NCI-H1105 treated with DMSO at 0.1 percent for 48 hours (cell line): Measurements from ENCODE around the gene FAM120C.

Experiments used
- DNase-seq: peaks from one replicate; lab custom pipeline; 2025; lab: John Stamatoyannopoulos, UW

Gene FAM120C

GRCh38 chrX:54029529-54030143 lies 153.4 kb downstream of the FAM120C start:
- DNase-seq, result peak; percentile 88

- no peak for DNase-seq
Measured at GRCh38 chrX:54024350-54024749, 158.7 kb downstream of the FAM120C start.
